Endothelial cell of hepatic sinusoid (primary cell): ENCODE data around the gene ABCF2.

Source experiments
- in situ Hi-C: cut with HindIII; loops from 2 replicates; pipeline ENCODE4 v1.10.0; 2017; ENCODE audit warnings: low sequenced_read_pairs

Gene ABCF2

GRCh38 chr7:151178236-151178635 lies 48.8 kb downstream of the ABCF2 start:
- in situ Hi-C loops, result no loop called here

- in situ Hi-C loops, result no loop called here
Measured at GRCh38 chr7:151177310-151177709, 49.7 kb downstream of the ABCF2 start.

DNA sequence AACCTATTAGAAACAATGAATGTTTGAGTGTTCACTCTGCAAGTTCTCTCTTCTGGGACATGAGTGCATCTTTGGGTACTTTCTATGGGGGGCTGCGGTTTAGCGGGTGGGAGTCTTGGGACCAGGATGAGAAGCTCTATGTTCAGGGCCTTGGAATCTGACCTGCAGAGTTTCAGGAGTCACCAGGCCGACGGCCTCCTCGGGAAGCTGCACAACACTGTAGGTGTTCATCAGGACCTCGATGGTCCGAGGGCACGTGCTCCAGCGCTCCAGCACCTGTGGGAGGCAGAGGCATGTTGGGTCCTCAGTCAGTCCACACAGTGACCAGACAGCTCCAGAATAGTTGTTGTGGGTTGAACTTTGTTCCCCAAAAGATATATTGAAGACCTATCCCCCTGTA lies 50.6 kb downstream of the ABCF2 start:
- in situ Hi-C loops, result no loop called here

DNA sequence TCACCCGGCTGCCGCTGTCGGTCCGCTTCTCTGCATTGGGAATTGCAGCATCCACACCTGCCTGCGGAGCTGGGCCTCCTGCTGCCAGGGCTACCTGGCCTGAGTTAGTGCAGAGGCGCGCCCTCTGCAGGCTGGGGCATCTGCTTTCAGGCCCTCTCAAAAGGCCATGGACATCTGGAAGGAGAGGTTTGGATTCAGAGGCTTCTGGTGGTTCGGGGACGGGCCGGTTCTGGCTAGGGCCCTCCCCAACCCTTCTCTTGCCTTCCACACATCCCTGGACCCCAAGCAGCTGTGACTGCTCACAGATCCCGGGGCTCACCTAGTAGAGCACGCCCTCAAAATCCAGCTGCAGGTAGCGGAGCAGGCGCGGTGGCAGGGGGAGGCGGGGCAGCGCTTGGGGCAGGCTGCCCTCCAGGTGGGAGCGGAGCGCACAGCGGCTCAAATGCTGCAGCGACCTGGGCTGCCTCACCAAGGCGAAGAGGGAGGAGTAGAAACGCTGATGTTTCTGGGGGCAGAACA lies 51.2 kb downstream of the ABCF2 start:
- in situ Hi-C loops, result no loop called here

GRCh38 chr7:151175047-151175792 lies 51.8 kb downstream of the ABCF2 start:
- in situ Hi-C loops, result no loop called here

- in situ Hi-C loops, result no loop called here
Measured at GRCh38 chr7:151174246-151175046, 52.6 kb downstream of the ABCF2 start.

- in situ Hi-C loops, result no loop called here
Measured at GRCh38 chr7:151173386-151174245, 53.4 kb downstream of the ABCF2 start.

GRCh38 chr7:151172273-151173141 lies 54.5 kb downstream of the ABCF2 start:
- in situ Hi-C loops, result no loop called here

- in situ Hi-C loops, result loop anchor here (5.0 kb wide), 3 partner anchors 39 to 84 kb away; partner anchors contain the start of gene AGAP3
Measured at GRCh38 chr7:151168787-151169162, 58.2 kb downstream of the ABCF2 start.

DNA sequence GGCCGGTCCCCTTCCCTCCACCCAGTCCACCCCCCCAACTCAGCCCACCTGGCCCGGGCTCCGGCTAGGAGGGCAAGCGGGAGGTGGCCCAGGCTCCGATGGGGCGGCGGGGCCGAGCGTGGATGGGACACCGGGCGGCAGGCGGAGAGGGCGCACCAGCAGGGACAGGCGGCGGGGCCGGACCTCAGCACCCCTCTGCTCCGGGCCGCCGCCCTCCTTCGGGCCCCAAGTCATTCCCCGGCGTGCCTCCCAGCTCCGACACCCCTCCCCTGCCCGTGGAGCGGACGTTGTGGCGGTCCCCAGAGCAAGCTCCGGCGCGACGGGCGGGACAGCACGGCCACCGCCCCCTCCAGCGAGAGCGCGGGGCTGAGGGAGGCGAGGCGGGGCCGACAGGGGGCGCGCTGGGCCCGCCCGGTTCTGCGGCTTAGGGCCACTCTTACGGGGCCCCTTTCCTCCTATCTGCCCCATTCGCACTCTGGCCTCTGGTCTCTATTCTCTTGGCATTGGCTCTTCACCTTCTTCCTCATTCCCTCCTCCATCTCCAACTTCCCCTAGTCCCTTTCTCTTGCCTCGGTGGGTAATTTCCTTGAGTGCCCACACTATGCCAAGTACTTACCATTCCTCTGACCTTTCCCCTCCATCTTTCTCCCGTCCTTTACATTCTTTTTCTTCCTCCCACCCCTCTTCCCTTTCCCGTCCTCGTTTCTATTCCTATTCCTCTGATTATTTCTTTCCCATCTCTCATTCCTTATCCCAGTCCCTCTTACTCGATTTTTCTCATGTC lies 58.8 kb downstream of the ABCF2 start:
- in situ Hi-C loops, result loop anchor here (5.0 kb wide), 3 partner anchors 39 to 84 kb away; partner anchors contain the start of gene AGAP3

DNA sequence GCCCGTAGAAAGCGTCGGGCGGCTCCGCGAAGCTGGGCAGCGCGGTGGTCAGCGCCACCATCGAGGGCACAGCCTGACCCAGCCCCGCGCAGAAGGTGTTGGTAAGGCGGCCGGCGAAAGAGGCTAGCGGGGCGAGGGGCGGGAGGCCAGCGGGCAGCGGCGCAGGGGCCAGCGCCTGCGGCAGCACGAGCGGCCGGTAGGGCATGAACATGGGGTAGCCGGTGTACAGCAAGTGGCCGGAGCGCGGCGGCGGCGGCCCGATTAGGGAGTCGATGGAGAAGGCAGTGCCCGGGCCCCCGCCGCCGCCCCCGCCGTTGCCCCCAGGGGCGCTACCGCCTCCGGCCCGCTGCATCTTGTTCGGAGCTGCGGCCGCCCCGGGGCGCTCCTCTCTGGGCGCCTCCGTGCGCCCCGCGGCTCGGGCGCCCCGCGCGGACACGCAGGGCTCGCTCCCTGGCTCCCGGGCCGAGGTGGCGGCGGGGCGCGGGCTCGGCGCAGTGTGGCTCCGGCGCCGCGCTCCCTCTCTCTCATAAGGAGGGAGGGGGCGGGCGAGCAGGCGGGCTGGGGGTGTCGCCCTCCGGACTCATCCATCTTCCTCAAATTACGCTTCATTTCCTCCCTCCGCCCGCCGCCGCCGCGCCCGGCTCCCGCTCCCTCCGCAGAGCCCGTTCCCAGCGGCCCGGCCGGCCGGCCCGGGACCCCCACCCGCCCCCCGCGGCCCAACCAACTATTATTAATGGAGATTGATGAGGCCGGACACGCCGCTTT lies 59.6 kb downstream of the ABCF2 start, which contains the start of gene GBX1:
GBX1 (minus strand) TSS at position 498 of the 765 bp plus-strand sequence; CDS start at position 352, 146 bp downstream.
- in situ Hi-C loops, result loop anchor here (5.0 kb wide), 3 partner anchors 40 to 85 kb away; partner anchors contain the start of gene AGAP3

DNA sequence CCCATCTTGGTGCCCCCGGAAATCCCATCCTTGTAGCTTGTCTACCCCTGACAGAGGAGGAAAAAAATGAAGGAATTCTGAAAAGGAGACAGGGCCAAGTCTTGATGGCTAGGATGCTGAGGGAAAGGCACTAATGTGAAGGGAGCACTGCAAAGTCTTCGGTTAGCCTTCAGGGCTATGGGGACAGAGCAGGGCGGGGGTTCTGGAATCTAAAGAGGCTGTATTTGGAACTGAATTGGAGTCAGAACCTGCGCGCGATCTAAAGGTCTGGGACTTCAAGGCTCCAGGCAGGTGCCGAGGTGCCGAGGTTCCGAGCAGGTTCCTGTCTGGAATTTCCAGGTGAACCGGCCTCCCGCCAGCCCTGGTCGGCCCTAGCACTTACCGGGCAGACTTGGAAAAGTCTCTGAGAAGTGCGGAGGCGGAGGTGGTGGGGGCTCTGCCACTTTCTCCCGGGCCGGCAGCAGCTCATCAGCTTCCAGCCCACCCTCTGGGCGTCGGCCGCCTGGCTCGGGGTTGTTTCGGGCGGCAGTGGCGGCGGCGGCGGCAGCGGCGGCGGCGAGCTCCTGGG lies 60.3 kb downstream of the ABCF2 start:
- in situ Hi-C loops, result loop anchor here (5.0 kb wide), 3 partner anchors 41 to 86 kb away; partner anchors contain the start of gene AGAP3
